MM.1S (cell line): Measurements from ENCODE around the gene PKDCC.

Source experiments
- DNase-seq: peaks from one replicate; pipeline ENCODE4 v3.0.0-alpha.2; 2015
- H2AFZ ChIP-seq: fragments of 300-600 bp; sonication (generic); 2 replicates; pipeline ENCODE4 v1.6.0; 2016; ENCODE audit warnings: antibody characterized with exemption, low read length
- H3F3A ChIP-seq: fragments of 300-600 bp; sonication (generic); 2 replicates; pipeline ENCODE4 v1.6.1; 2016; ENCODE audit warnings: mild to moderate bottlenecking, antibody characterized with exemption, low read length, moderate library complexity, mixed read lengths; ENCODE audit not compliant: insufficient read depth
- H3K27ac ChIP-seq: fragments of 300-600 bp; sonication (generic); 2 replicates; pipeline ENCODE4 v1.5.1; 2016; ENCODE audit warnings: mild to moderate bottlenecking, low read length
- H3K27me3 ChIP-seq: fragments of 300-600 bp; sonication (generic); replicated peaks from 2 replicates; pipeline ENCODE4 v1.6.0; 2016; ENCODE audit warnings: low read length; ENCODE audit not compliant: insufficient read depth
- H3K36me3 ChIP-seq: fragments of 300-600 bp; sonication (generic); replicated peaks from 2 replicates; pipeline ENCODE4 v1.6.1; 2016; ENCODE audit warnings: mild to moderate bottlenecking, low read length, mixed read lengths; ENCODE audit not compliant: insufficient read depth
- H3K4me1 ChIP-seq: fragments of 300-600 bp; sonication (generic); 2 replicates; pipeline ENCODE4 v1.6.1; 2016; ENCODE audit warnings: low read length, mixed read lengths
- H3K4me2 ChIP-seq: fragments of 300-600 bp; sonication (generic); 2 replicates; pipeline ENCODE4 v1.6.0; 2016; ENCODE audit warnings: low read depth, low read length
- H3K4me3 ChIP-seq: fragments of 300-600 bp; sonication (generic); 2 replicates; pipeline ENCODE4 v1.5.1; 2016; ENCODE audit warnings: low read length, mixed read lengths
- H3K79me2 ChIP-seq: fragments of 300-600 bp; sonication (generic); 2 replicates; pipeline ENCODE4 v1.6.1; 2016; ENCODE audit warnings: mixed run types, low read length, mixed read lengths
- H3K9ac ChIP-seq: fragments of 300-600 bp; sonication (generic); 2 replicates; pipeline ENCODE4 v1.6.1; 2016; ENCODE audit warnings: low read length, mixed read lengths
- H3K9me2 ChIP-seq: fragments of 300-600 bp; sonication (generic); replicated peaks from 2 replicates; pipeline ENCODE4 v1.6.1; 2016; ENCODE audit warnings: mild to moderate bottlenecking, low read length, mixed read lengths; ENCODE audit not compliant: insufficient read depth
- H3K9me3 ChIP-seq: fragments of 300-600 bp; sonication (generic); replicated peaks from 2 replicates; pipeline ENCODE4 v1.6.1; 2016; ENCODE audit warnings: mild to moderate bottlenecking, low read length, mixed read lengths; ENCODE audit not compliant: insufficient read depth
- H4K20me1 ChIP-seq: fragments of 300-600 bp; sonication (generic); 2 replicates; pipeline ENCODE4 v1.6.1; 2016; ENCODE audit warnings: mild to moderate bottlenecking, low read length, moderate library complexity, mixed read lengths; ENCODE audit not compliant: insufficient read depth
- CTCF ChIP-seq: fragments of 300-600 bp; sonication (generic); IDR thresholded peaks from 2 replicates; pipeline ENCODE4 v1.5.1; 2016; ENCODE audit warnings: antibody characterized with exemption, low read length, mixed read lengths
- EZH2 ChIP-seq: fragments of 300-600 bp; sonication (generic); optimal IDR thresholded peaks from 2 replicates; pipeline ENCODE3; 2017; ENCODE audit warnings: low read depth, mild to moderate bottlenecking, antibody characterized with exemption, low read length, mixed read lengths
- EZH2phosphoT487 ChIP-seq: fragments of 300-600 bp; sonication (generic); IDR thresholded peaks from 2 replicates; pipeline ENCODE4 v1.6.1; 2018; ENCODE audit warnings: antibody characterized with exemption, low read length

PKDCC gene

DNA sequence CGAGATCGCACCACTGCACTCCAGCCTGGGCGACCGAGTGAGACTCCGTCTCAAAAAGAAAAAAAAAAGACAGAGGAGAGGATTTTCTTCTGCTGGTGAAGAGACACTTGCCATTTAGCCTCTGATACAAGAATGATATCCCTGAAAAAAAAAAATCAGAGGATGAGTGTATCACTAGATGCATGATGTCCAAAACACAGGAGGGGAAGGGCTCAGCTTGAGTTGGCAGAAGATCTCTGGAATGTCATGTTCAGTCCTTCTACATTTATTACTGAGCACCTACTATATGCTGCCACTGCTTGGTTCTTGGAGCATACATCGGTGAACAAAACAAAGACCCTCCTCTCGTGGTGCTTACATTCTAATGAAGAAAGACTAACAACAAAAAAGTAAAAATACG, 10.9 kb upstream of the PKDCC start:
- no peak overlapping the region for H3K4me3 ChIP-seq
- no peaks in the 10 kb centered on the region for H3K4me1 ChIP-seq
- H3K79me2 ChIP-seq: no peaks in the 10 kb centered on the region
- no peaks in the 10 kb centered on the region for H3F3A ChIP-seq
- H3K27ac ChIP-seq: no peak overlapping the region
- no peak overlapping the region for H3K9ac ChIP-seq
- DNase-seq: no peak
- TF ChIP-seq CTCF (no peak), EZH2phosphoT487 (no peak), EZH2 (no peak)
- no peaks in the 10 kb centered on the region for H3K27me3 ChIP-seq
- no peaks in the 10 kb centered on the region for H3K9me3 ChIP-seq
- no peaks in the 10 kb centered on the region for H4K20me1 ChIP-seq
- no peaks in the 10 kb centered on the region for H3K9me2 ChIP-seq
- no peak overlapping the region for H3K4me2 ChIP-seq
- H3K36me3 ChIP-seq: no peaks in the 10 kb centered on the region
- no peak overlapping the region for H2AFZ ChIP-seq

GRCh38 chr2:42040643-42041278, 7.1 kb upstream of the PKDCC start:
- no peak overlapping the region for H2AFZ ChIP-seq
- H3K9me3 ChIP-seq: no peaks in the 10 kb centered on the region
- no peak for DNase-seq
- H3K4me3 ChIP-seq: no peak overlapping the region
- no peaks in the 10 kb centered on the region for H3K79me2 ChIP-seq
- H3K27ac ChIP-seq: no peak overlapping the region
- no peaks in the 10 kb centered on the region for H4K20me1 ChIP-seq
- H3K36me3 ChIP-seq: no peaks in the 10 kb centered on the region
- H3K27me3 ChIP-seq: no peaks in the 10 kb centered on the region
- H3K9me2 ChIP-seq: no peaks in the 10 kb centered on the region
- no peaks in the 10 kb centered on the region for H3F3A ChIP-seq
- no peak overlapping the region for H3K9ac ChIP-seq
- no peaks in the 10 kb centered on the region for H3K4me1 ChIP-seq
- TF ChIP-seq EZH2 (no peak), EZH2phosphoT487 (no peak), CTCF (no peak)
- no peak overlapping the region for H3K4me2 ChIP-seq

DNA sequence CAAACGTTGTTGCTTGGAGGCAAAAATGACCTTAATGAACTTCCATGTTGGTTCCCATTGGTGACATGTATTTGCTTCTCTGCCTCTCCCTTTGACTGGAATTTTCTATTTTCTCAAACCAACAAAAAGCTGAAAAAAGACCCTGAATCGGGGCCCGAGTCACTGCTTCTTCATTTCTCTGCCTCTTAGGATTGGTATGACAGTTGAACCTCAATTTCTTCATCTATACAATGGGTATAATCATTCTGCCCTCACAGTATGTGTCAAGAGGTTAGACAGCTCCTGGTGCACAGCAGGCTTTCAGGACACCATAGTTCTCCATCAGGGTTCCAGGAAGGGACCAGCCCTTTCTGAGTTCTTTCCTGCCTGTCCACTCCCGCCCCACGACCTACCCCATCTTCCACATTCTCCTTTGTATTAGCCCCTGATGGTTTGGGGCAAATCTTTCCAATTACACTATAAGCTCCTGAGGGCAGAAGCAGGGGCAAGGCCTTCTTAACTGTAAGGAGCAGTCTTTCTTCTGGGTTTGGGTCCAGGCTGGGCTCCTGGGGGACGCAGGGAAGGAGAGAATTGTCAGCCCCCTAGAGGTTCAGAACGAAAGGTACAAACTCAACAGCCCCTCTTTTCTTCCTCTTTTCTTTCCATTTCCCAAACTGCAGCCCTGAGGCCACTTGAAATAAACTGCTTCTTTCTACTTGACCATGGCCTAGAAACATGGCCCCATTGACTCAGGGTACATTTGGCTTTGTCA, 6.3 kb upstream of the PKDCC start:
- Histone ChIP-seq H3K4me3 (no peak overlapping the region), H3K9me2 (no peaks in the 10 kb centered on the region), H3K4me2 (no peak overlapping the region), H4K20me1 (no peaks in the 10 kb centered on the region), H3K36me3 (no peaks in the 10 kb centered on the region), H3K27me3 (no peaks in the 10 kb centered on the region; the same call in 1 of the 2 replicates), H3K9ac (no peak overlapping the region), H3K9me3 (no peaks in the 10 kb centered on the region), H2AFZ (no peak overlapping the region), H3K79me2 (no peaks in the 10 kb centered on the region), H3K4me1 (no peaks in the 10 kb centered on the region), H3F3A (no peaks in the 10 kb centered on the region), H3K27ac (no peak overlapping the region)
- no peak for TF ChIP-seq CTCF
- no peak for TF ChIP-seq EZH2
- TF ChIP-seq EZH2phosphoT487: no peak
- DNase-seq: no peak
